IPS-18a (cell line): ENCODE measurements around the gene NUDT3.

Experiments used
- H3K27ac ChIP-seq: one replicate; pipeline ENCODE4 v1.5.1; 2013; ENCODE audit warnings: low read length
- H3K27me3 ChIP-seq: one replicate; pipeline ENCODE4 v1.6.1; 2013; ENCODE audit warnings: mild to moderate bottlenecking, low read length; ENCODE audit not compliant: control insufficient read depth, insufficient read depth
- H3K36me3 ChIP-seq: one replicate; pipeline ENCODE4 v1.6.1; 2013; ENCODE audit warnings: low read depth, low read length; ENCODE audit not compliant: control insufficient read depth
- H3K4me1 ChIP-seq: one replicate; pipeline ENCODE4 v1.6.1; 2013; ENCODE audit warnings: low read depth, low read length; ENCODE audit not compliant: control insufficient read depth
- H3K4me3 ChIP-seq: one replicate; pipeline ENCODE4 v1.5.1; 2013; ENCODE audit warnings: low read length
- H3K9ac ChIP-seq: one replicate; pipeline ENCODE4 v1.6.1; 2013; ENCODE audit warnings: mild to moderate bottlenecking, low read length, moderate library complexity
- H3K9me3 ChIP-seq: one replicate; pipeline ENCODE4 v1.6.1; 2013; ENCODE audit warnings: low read depth, low read length; ENCODE audit not compliant: control insufficient read depth

NUDT3 gene

DNA sequence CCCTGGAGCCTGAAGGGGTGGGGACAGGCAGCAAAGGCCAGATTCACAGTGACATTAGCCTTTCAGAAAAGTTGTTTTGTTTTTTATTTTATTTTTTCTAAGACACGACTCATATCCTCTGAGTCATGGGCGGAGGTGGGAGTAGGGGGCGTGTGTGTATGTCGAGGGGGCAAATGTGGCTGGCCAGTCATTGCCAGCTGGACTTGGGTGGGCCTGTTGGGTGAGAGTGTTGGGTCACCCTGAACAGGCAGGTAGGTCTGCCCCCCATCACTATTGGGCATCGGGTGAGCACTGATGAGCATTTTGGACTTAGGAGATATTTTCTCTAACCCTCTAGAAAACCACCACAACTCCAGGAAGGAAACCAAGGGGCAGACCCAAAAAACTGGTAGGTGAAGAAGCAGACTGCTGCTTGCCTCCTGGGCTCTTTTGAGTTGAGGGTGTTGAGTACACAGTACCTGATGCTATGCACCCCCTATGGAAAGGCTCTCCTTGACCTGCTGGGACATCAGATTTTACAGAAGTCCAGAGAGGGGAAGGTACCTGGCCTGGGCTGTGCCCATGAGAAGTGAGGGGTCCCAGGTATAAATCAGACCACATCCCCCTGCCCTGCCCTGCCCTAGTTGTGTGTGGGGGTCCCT lies 149.2 kb downstream of the NUDT3 start:
- no peaks in the 10 kb centered on the region for H3K9me3 ChIP-seq
- peaks cover 12% of the 10 kb centered on the region for H3K4me1 ChIP-seq
- no peak overlapping the region for H3K27ac ChIP-seq
- peaks cover 59% of the 10 kb centered on the region for H3K36me3 ChIP-seq
- H3K9ac ChIP-seq, result no peak overlapping the region
- no peak overlapping the region for H3K4me3 ChIP-seq
- H3K27me3 ChIP-seq, result no peaks in the 10 kb centered on the region

DNA sequence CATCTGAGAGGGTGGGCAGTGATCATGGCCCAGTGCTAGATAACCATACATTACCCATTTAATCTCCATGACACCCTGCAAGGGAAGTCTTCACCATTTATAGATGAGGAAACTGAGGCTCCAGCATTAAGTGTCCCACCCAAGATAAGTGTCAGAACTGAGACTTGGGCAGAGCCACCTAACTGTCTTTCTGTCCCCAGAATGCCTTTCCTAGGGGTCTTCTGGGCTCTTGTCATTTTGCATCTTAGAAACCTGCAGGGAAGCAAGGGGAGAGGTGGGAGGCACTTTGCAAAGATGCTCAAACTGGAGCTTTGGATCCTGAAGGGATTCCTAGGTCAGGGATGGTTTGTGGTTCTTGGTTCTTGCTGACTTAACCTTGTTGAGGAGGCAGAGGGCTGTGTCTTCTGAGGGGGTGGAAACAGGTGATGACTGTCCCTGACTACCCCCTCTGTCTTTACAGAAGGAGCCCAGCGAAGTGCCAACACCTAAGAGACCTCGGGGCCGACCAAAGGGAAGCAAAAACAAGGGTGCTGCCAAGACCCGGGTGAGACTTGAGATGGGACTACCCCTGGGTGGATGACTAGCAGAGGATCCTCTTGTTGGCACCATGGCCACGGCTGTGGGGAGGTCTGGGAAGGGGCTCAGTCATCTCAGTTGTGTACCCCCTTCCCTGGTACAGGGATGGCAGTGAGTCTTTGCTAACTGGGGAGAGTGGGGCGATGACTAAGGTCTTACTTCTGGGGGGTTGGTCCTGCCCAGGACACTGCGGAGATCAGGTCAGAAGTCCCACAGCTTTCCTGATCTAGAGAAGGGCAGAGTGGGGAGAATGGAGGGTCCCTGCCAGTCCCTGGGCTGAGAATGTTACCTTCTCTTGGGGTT lies 150.0 kb downstream of the NUDT3 start:
- H3K4me3 ChIP-seq, result no peak overlapping the region
- no peaks in the 10 kb centered on the region for H3K9me3 ChIP-seq
- H3K27ac ChIP-seq, result no peak overlapping the region
- no peak overlapping the region for H3K9ac ChIP-seq
- peaks cover 59% of the 10 kb centered on the region for H3K36me3 ChIP-seq
- no peaks in the 10 kb centered on the region for H3K27me3 ChIP-seq
- H3K4me1 ChIP-seq, result peaks cover 12% of the 10 kb centered on the region

DNA sequence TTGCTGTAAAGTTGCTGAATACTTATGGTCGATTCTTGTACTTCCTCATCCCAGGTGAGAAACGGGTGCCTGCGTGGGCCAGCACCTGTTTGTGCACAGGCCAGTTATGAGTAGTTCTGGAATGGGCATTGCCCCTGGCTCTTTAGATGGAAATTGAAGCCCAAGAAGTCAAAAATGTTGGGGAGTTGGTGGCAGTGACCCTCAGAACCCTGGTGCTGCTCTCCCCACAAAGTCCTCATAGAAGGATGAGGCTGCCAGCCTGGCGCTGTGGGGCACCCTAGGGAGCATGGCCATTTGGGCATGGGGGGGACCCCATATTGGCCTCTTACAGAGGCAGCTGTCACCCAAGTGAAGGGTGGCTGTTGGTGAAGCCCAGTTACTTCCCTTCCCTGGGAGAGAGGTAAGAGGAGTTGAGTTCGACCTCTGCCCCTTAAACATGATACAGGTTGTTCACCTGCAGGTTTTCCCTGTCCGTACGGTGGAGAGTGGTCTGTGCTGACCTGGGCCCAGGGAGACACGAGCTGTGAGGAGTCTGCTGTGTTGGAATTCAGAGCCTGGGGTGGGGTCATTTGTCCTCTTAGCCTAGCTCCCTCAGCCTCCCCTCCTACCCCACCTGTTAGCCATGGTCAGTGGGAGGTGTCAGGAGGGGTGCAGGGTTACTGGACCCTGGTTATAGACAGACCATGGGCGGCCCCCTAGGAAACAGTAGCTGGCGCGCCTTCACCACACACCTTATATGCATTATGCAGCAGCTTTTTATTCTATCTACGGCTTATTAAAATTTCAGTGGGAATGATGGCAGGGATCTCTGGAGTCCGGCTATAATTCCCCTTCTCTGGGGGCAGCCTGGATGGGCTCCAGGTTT lies 150.9 kb downstream of the NUDT3 start:
- no peaks in the 10 kb centered on the region for H3K27me3 ChIP-seq
- no peaks in the 10 kb centered on the region for H3K9me3 ChIP-seq
- no peak overlapping the region for H3K4me3 ChIP-seq
- no peak overlapping the region for H3K9ac ChIP-seq
- no peak overlapping the region for H3K27ac ChIP-seq
- peaks cover 12% of the 10 kb centered on the region for H3K4me1 ChIP-seq
- H3K36me3 ChIP-seq, result peaks cover 59% of the 10 kb centered on the region

DNA sequence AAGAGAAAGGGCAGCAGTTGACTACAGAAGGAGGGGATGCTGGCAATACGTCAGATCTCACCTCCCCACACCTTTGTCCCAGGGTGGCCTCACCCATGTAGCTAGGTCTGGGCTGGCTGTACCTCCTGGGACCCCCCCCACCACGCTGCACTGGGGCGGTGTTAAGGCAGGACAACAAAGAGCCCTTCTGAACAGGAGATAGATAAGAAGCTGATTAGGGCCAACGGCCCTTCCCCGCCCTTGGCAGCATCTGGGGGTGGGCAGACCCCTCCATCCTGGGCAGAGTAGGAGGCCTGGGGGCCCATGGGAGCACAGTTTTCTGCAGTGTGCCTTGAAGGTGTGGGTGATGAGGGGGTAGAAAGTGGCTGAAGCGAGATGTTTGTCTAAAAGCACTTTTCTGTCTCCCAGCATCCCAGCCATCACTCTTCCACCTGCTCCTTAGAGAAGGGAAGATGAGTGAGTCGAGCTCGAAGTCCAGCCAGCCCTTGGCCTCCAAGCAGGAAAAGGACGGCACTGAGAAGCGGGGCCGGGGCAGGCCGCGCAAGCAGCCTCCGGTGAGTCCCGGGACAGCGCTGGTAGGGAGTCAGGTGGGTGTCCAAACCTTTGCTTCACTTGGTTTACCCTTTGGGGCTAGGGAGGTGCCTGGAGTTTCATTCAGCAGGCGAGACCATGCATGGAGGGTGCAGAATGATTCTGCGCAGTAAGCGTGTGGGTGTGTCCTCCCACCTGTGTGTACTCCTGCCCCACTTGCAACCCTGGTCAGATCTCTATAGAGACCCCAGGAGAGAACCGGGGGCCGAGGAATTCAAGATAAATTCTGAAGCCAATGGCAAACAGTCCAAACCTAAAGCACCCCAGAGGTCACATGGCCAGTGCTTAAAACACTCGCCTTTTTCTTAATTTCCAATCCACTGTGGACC lies 151.9 kb downstream of the NUDT3 start:
- Histone ChIP-seq H3K9ac (peak overlapping the region; percentile 95), H3K4me1 (peaks cover 12% of the 10 kb centered on the region), H3K27ac (no peak overlapping the region), H3K27me3 (no peaks in the 10 kb centered on the region), H3K36me3 (peaks cover 59% of the 10 kb centered on the region), H3K4me3 (peak overlapping the region; percentile 95), H3K9me3 (no peaks in the 10 kb centered on the region)

- H3K9ac ChIP-seq, result peak overlapping the region; percentile 95
- H3K27ac ChIP-seq, result no peak overlapping the region
Measured at GRCh38 chr6:34239893-34240292, 152.6 kb downstream of the NUDT3 start.

DNA sequence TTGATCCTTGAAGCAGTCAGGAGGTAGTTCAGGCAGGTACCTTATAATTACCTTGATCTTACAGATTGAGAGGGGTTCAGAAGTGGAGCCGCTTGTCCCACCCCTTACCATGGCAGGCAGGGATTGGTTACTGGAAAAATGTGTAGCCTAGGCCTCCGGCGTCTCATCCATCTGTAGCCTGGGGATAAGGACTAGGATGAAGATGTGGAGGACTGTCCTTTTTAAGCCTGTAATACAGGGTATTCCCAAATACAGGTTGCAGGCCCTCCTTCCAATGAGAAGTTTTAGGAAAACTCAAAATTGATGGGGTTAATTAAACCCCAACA lies 153.0 kb downstream of the NUDT3 start:
- Histone ChIP-seq H3K27ac (no peak overlapping the region), H3K9ac (peak overlapping the region; percentile 95), H3K4me3 (peak overlapping the region; percentile 95), H3K36me3 (peaks cover 57% of the 10 kb centered on the region), H3K27me3 (no peaks in the 10 kb centered on the region), H3K4me1 (peaks cover 14% of the 10 kb centered on the region), H3K9me3 (no peaks in the 10 kb centered on the region)

More at GRCh38 chr6:34239893-34240292, 152.6 kb downstream of the NUDT3 start:
- no peaks in the 10 kb centered on the region for H3K9me3 ChIP-seq
- H3K4me1 ChIP-seq, result peaks cover 12% of the 10 kb centered on the region
- no peaks in the 10 kb centered on the region for H3K27me3 ChIP-seq
- H3K36me3 ChIP-seq, result peaks cover 59% of the 10 kb centered on the region
- H3K4me3 ChIP-seq, result peak overlapping the region; percentile 95

DNA sequence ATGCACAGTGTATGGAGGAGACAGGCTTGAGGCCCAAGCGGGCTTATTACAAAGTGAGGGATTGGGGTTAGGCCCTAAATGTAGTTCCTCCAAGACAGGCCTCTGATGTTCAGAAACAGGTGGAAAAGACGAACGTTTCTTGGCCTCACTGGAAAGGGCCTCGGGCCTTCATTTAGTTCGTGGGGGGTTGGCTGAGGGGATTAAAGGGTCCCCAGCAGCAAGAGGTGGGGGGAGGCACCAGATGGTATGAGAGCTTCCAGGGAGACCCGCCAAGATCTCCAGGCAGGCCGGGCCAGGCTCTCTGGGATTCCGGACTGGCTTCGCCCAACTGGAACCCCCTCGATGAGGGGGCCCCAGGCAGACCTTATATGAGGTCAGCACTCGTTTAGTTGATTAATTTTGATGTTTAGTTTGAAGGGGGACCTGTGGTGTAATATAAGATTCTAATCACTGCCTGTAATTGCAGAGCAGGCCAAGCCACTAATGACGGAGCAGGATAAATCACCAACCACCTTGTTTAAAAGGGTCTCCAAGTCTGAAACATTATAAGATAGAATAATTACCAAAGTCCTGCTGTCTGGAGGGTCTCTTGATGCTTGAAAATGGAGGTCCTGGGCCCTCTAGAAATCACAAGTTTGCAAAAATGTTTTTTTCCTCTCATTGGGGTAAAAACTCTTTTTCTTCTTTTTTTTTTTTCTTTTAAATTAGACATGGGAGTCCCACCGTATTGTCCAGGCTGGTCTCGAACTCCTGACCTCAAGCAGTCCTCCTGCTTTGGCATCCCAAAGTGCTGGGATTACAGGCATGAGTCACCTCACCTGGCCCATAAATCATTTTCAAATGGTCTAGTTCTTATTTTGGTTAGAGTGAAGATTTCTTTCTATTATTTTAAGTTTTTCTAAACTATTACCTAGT lies 153.6 kb downstream of the NUDT3 start:
- Histone ChIP-seq H3K9ac (peak overlapping the region; percentile 95), H3K27ac (peak overlapping the region; percentile 73), H3K4me1 (peaks cover 20% of the 10 kb centered on the region), H3K36me3 (peaks cover 50% of the 10 kb centered on the region), H3K9me3 (no peaks in the 10 kb centered on the region), H3K27me3 (no peaks in the 10 kb centered on the region), H3K4me3 (peak overlapping the region; percentile 95)

GRCh38 chr6:34237722-34238584 lies 154.5 kb downstream of the NUDT3 start:
- H3K4me1 ChIP-seq, result peaks cover 19% of the 10 kb centered on the region
- H3K36me3 ChIP-seq, result peaks cover 41% of the 10 kb centered on the region
- peak overlapping the region; percentile 73 for H3K27ac ChIP-seq
- peak overlapping the region; percentile 95 for H3K4me3 ChIP-seq
- H3K27me3 ChIP-seq, result no peaks in the 10 kb centered on the region
- peak overlapping the region; percentile 95 for H3K9ac ChIP-seq
- no peaks in the 10 kb centered on the region for H3K9me3 ChIP-seq

- Histone ChIP-seq H3K27ac (no peak overlapping the region), H3K36me3 (peaks cover 35% of the 10 kb centered on the region), H3K4me1 (peaks cover 19% of the 10 kb centered on the region), H3K27me3 (no peaks in the 10 kb centered on the region), H3K9me3 (no peaks in the 10 kb centered on the region), H3K4me3 (peak overlapping the region; percentile 95), H3K9ac (peak overlapping the region; percentile 95)
Measured at GRCh38 chr6:34237316-34237721, 155.2 kb downstream of the NUDT3 start.
